Kidney (tissue), 14 donors: ENCODE measurements around the gene TUSC7. TPM values are rescaled to one million over a fixed set of nuclear protein-coding genes. Genes with fewer than 3 reads are reported as not detected.

Experiments
- DNase-seq, 5 donors: peaks; one replicate each; pipeline ENCODE4 v3.0.0-alpha.2; 2013 to 2020
- FAIRE-seq: peaks from 2 replicates; lab custom pipeline; 2012; peaks lifted over from hg19 to GRCh38; lab: Jason Lieb, UNC
- H3K27ac ChIP-seq, 2 donors: one replicate each; pipeline ENCODE4 v1.7.0; 2013; ENCODE audit warnings: low read depth in 2 of 2, low read length in 2 of 2, inconsistent platforms in 1 of 2
- H3K27me3 ChIP-seq: one replicate; pipeline ENCODE4 v1.7.1; 2013; ENCODE audit warnings: low read length, inconsistent platforms; ENCODE audit not compliant: control insufficient read depth, insufficient read depth
- H3K36me3 ChIP-seq, 3 donors: one replicate each; pipeline versions ENCODE4 v1.7.0 to v1.7.1; 2013; ENCODE audit warnings: low read length in 3 of 3, control low read depth in 1 of 3, inconsistent platforms in 1 of 3; ENCODE audit not compliant: insufficient read depth in 3 of 3, control insufficient read depth in 2 of 3
- H3K4me1 ChIP-seq, 3 donors: one replicate each; pipeline versions ENCODE4 v1.7.0 to v1.7.1; 2013; ENCODE audit warnings: low read length in 3 of 3, inconsistent platforms in 1 of 3, low read depth in 1 of 3; ENCODE audit not compliant: control insufficient read depth in 2 of 3, insufficient read depth in 2 of 3
- H3K4me3 ChIP-seq, 3 donors: one replicate each; pipeline versions ENCODE4 v1.7.0 to v1.8.1; 2013; ENCODE audit warnings: low read length in 3 of 3, control low read depth in 1 of 3, inconsistent platforms in 1 of 3
- H3K9ac ChIP-seq, 3 donors: one replicate each; pipeline versions ENCODE4 v1.7.0 to v1.7.1; 2013; ENCODE audit warnings: low read length in 3 of 3, control low read depth in 1 of 3, inconsistent platforms in 1 of 3
- H3K9me3 ChIP-seq, 3 donors: one replicate each; pipeline versions ENCODE4 v1.7.0 to v1.7.1; 2013; ENCODE audit warnings: low read length in 3 of 3, control low read depth in 1 of 3, inconsistent platforms in 1 of 3; ENCODE audit not compliant: control insufficient read depth in 2 of 3, insufficient read depth in 1 of 3
- CTCF ChIP-seq: IDR thresholded peaks from 3 replicates; pipeline ENCODE4 v1.5.1; 2012; ENCODE audit warnings: mild to moderate bottlenecking, moderate library complexity, borderline replicate concordance; ENCODE audit not compliant: insufficient read depth; ENCODE audit errors: extremely low read depth
- intact Hi-C: fragments of 100-400 bp; cut with DNase I; formaldehyde crosslinking; loops from one replicate; pipeline ENCODE4 v1.11.1; 2022
- polyA plus RNA-seq: library from polyadenylated mRNA; stranded (reverse); fragments of 350-450 nt; fragmentation: Illumina TruSeq; extraction: RNeasy Lipid Tissue Mini Kit (QIAGEN cat#74804); gene quantifications from one replicate; pipeline ENCODE4 v1.2.3, GENCODE V29; 2014; ENCODE audit warnings: low read depth, low replicate concordance; ENCODE audit not compliant: insufficient read depth
- total RNA-seq: library from RNA; stranded (reverse); fragmentation: NEBNext Ultra II Directional; extraction: Animal tissue kit (Norgen Biotek cat#: 25700); gene quantifications from one replicate; pipeline ENCODE4 v1.2.1, GENCODE V29; 2021
- donor health status: control.
- donor health status: control.
- donor health status: control.
- donor health status: control.
- donor health status: control.
- donor health status: DM: yes; HTN: yes; CAD: no.
- donor health status: Normal renal cell carcinoma (clear cell type).

TUSC7 gene
- total and polyA plus RNA-seq, 2 donors from 2014 or later, result not detected

- intact Hi-C loops, result no loop called here
- no peak for TF ChIP-seq CTCF
- Histone ChIP-seq H3K27me3 (no peaks in the 10 kb centered on the region), H3K9me3 (no peaks in the 10 kb centered on the region), H3K4me1 (no peaks in the 10 kb centered on the region), H3K27ac (no peak overlapping the region), H3K4me3 (no peak overlapping the region), H3K9ac (no peak overlapping the region), H3K36me3 (no peaks in the 10 kb centered on the region)
- DNase-seq, result no peak
- no peak for FAIRE-seq
Observed at GRCh38 chr3:116743062-116743461, 33.5 kb downstream of the TUSC7 start.

GRCh38 chr3:116749388-116749787 is 39.8 kb downstream of the TUSC7 start:
- Histone ChIP-seq H3K27me3 (no peaks in the 10 kb centered on the region), H3K9me3 (no peaks in the 10 kb centered on the region), H3K27ac (no peak overlapping the region), H3K36me3 (no peaks in the 10 kb centered on the region), H3K9ac (no peak overlapping the region), H3K4me1 (no peaks in the 10 kb centered on the region), H3K4me3 (no peak overlapping the region)
- TF ChIP-seq CTCF, result no peak
- intact Hi-C loops, result no loop called here
- DNase-seq (peak in 2 of 5 donors; percentile 13 to 22), FAIRE-seq (no peak)

GRCh38 chr3:116757315-116757714 is 47.7 kb downstream of the TUSC7 start:
- H3K4me3 ChIP-seq, result no peak overlapping the region
- no peaks in the 10 kb centered on the region for H3K27me3 ChIP-seq
- no peaks in the 10 kb centered on the region for H3K36me3 ChIP-seq
- DNase-seq (peak in 1 of 5 donors; percentile 4), FAIRE-seq (no peak)
- H3K9me3 ChIP-seq, result no peaks in the 10 kb centered on the region
- intact Hi-C loops, result no loop called here
- H3K4me1 ChIP-seq, result no peaks in the 10 kb centered on the region
- no peak for TF ChIP-seq CTCF
- no peak overlapping the region for H3K27ac ChIP-seq
- H3K9ac ChIP-seq, result no peak overlapping the region

- TF ChIP-seq CTCF, result no peak
- H3K4me1 ChIP-seq, result no peaks in the 10 kb centered on the region
- no peak overlapping the region for H3K9ac ChIP-seq
- H3K9me3 ChIP-seq, result no peaks in the 10 kb centered on the region
- no peak overlapping the region for H3K4me3 ChIP-seq
- H3K27ac ChIP-seq, result no peak overlapping the region
- DNase-seq, result no peak
- no peaks in the 10 kb centered on the region for H3K27me3 ChIP-seq
- intact Hi-C loops, result no loop called here
- H3K36me3 ChIP-seq, result no peaks in the 10 kb centered on the region
- FAIRE-seq, result no peak
Observed at GRCh38 chr3:116759316-116759715, 49.7 kb downstream of the TUSC7 start.
